ENCODE data around the gene LIN7C.
"Not testable (repeated sequence)": the region's sequence is repeated elsewhere in the genome, so short reads cannot be mapped to it uniquely, and the experiment has no call there.

Gene LIN7C

GRCh38 chr11:27459191-27459590, 47.4 kb downstream of the LIN7C start:
- Histone ChIP-seq H3K9ac (ENCODE audit: low read depth, low read length) (no peak overlapping the region), H3K36me3 (ENCODE audit: control insufficient read depth, insufficient read depth, low read length) (peaks cover 2% of the 10 kb centered on the region; the same call in 1 of the 2 replicates), H3K9me3 (ENCODE audit: control insufficient read depth, insufficient read depth, low read length) (no peaks in the 10 kb centered on the region), H3K4me1 (ENCODE audit: control insufficient read depth, insufficient read depth, low read length) (peaks cover 56% of the 10 kb centered on the region), H3K4me3 (ENCODE audit: low read depth, low read length) (no peak overlapping the region), H3K27ac (ENCODE audit: low read depth, low read length) (no peak overlapping the region), H3K27me3 (ENCODE audit: control insufficient read depth, insufficient read depth, low read length) (no peaks in the 10 kb centered on the region)

- Histone ChIP-seq H3K4me1 (ENCODE audit: control insufficient read depth, insufficient read depth, low read length) (peaks cover 56% of the 10 kb centered on the region), H3K27ac (ENCODE audit: low read depth, low read length) (no peak overlapping the region), H3K36me3 (ENCODE audit: control insufficient read depth, insufficient read depth, low read length) (peaks cover 2% of the 10 kb centered on the region; the same call in 1 of the 2 replicates), H3K9ac (ENCODE audit: low read depth, low read length) (no peak overlapping the region), H3K9me3 (ENCODE audit: control insufficient read depth, insufficient read depth, low read length) (no peaks in the 10 kb centered on the region), H3K4me3 (ENCODE audit: low read depth, low read length) (no peak overlapping the region), H3K27me3 (ENCODE audit: control insufficient read depth, insufficient read depth, low read length) (no peaks in the 10 kb centered on the region)
Measured at GRCh38 chr11:27458182-27458581, 48.4 kb downstream of the LIN7C start.

- H3K27me3 ChIP-seq (ENCODE audit: control insufficient read depth, insufficient read depth, low read length), result no peaks in the 10 kb centered on the region
- no peaks in the 10 kb centered on the region; the same call in 1 of the 2 replicates for H3K36me3 ChIP-seq (ENCODE audit: control insufficient read depth, insufficient read depth, low read length)
- no peaks in the 10 kb centered on the region for H3K9me3 ChIP-seq (ENCODE audit: control insufficient read depth, insufficient read depth, low read length)
- H3K4me3 ChIP-seq (ENCODE audit: low read depth, low read length), result no peak overlapping the region
- H3K4me1 ChIP-seq (ENCODE audit: control insufficient read depth, insufficient read depth, low read length), result peaks cover 56% of the 10 kb centered on the region
- H3K9ac ChIP-seq (ENCODE audit: low read depth, low read length), result no peak overlapping the region
- peak overlapping the region; percentile 8 for H3K27ac ChIP-seq (ENCODE audit: low read depth, low read length)
Measured at GRCh38 chr11:27456795-27457329, 49.7 kb downstream of the LIN7C start.

GRCh38 chr11:27456140-27456794, 50.3 kb downstream of the LIN7C start:
- Histone ChIP-seq H3K9me3 (ENCODE audit: control insufficient read depth, insufficient read depth, low read length) (no peaks in the 10 kb centered on the region), H3K27me3 (ENCODE audit: control insufficient read depth, insufficient read depth, low read length) (no peaks in the 10 kb centered on the region), H3K9ac (ENCODE audit: low read depth, low read length) (no peak overlapping the region), H3K4me1 (ENCODE audit: control insufficient read depth, insufficient read depth, low read length) (peaks cover 61% of the 10 kb centered on the region), H3K4me3 (ENCODE audit: low read depth, low read length) (no peak overlapping the region), H3K36me3 (ENCODE audit: control insufficient read depth, insufficient read depth, low read length) (no peaks in the 10 kb centered on the region; the same call in 1 of the 2 replicates), H3K27ac (ENCODE audit: low read depth, low read length) (peak overlapping the region; percentile 10)

- no peaks in the 10 kb centered on the region for H3K9me3 ChIP-seq (ENCODE audit: control insufficient read depth, insufficient read depth, low read length)
- no peaks in the 10 kb centered on the region; the same call in 1 of the 2 replicates for H3K36me3 ChIP-seq (ENCODE audit: control insufficient read depth, insufficient read depth, low read length)
- no peak overlapping the region for H3K4me3 ChIP-seq (ENCODE audit: low read depth, low read length)
- no peak overlapping the region for H3K27ac ChIP-seq (ENCODE audit: low read depth, low read length)
- no peaks in the 10 kb centered on the region for H3K27me3 ChIP-seq (ENCODE audit: control insufficient read depth, insufficient read depth, low read length)
- H3K4me1 ChIP-seq (ENCODE audit: control insufficient read depth, insufficient read depth, low read length), result peaks cover 60% of the 10 kb centered on the region
- H3K9ac ChIP-seq (ENCODE audit: low read depth, low read length), result no peak overlapping the region
Measured at GRCh38 chr11:27455667-27456066, 50.9 kb downstream of the LIN7C start.

- H3K4me1 ChIP-seq (ENCODE audit: control insufficient read depth, insufficient read depth, low read length), result peaks cover 55% of the 10 kb centered on the region
- no peak overlapping the region for H3K9ac ChIP-seq (ENCODE audit: low read depth, low read length)
- peak overlapping the region; percentile 19 for H3K27ac ChIP-seq (ENCODE audit: low read depth, low read length)
- no peaks in the 10 kb centered on the region; the same call in 1 of the 2 replicates for H3K36me3 ChIP-seq (ENCODE audit: control insufficient read depth, insufficient read depth, low read length)
- no peaks in the 10 kb centered on the region for H3K9me3 ChIP-seq (ENCODE audit: control insufficient read depth, insufficient read depth, low read length)
- H3K4me3 ChIP-seq (ENCODE audit: low read depth, low read length), result no peak overlapping the region
- no peaks in the 10 kb centered on the region for H3K27me3 ChIP-seq (ENCODE audit: control insufficient read depth, insufficient read depth, low read length)
Measured at GRCh38 chr11:27453701-27454100, 52.9 kb downstream of the LIN7C start.

- H3K4me1 ChIP-seq (ENCODE audit: control insufficient read depth, insufficient read depth, low read length), result peaks cover 49% of the 10 kb centered on the region
- peak overlapping the region; percentile 0 for H3K27ac ChIP-seq (ENCODE audit: low read depth, low read length)
- peaks cover 9% of the 10 kb centered on the region for H3K36me3 ChIP-seq (ENCODE audit: control insufficient read depth, insufficient read depth, low read length)
- H3K27me3 ChIP-seq (ENCODE audit: control insufficient read depth, insufficient read depth, low read length), result no peaks in the 10 kb centered on the region
- no peak overlapping the region for H3K4me3 ChIP-seq (ENCODE audit: low read depth, low read length)
- no peak overlapping the region for H3K9ac ChIP-seq (ENCODE audit: low read depth, low read length)
- no peaks in the 10 kb centered on the region for H3K9me3 ChIP-seq (ENCODE audit: control insufficient read depth, insufficient read depth, low read length)
Measured at GRCh38 chr11:27452147-27452546, 54.4 kb downstream of the LIN7C start.

- no peaks in the 10 kb centered on the region for H3K9me3 ChIP-seq (ENCODE audit: control insufficient read depth, insufficient read depth, low read length)
- H3K36me3 ChIP-seq (ENCODE audit: control insufficient read depth, insufficient read depth, low read length), result peaks cover 9% of the 10 kb centered on the region
- H3K4me1 ChIP-seq (ENCODE audit: control insufficient read depth, insufficient read depth, low read length), result peaks cover 42% of the 10 kb centered on the region
- no peak overlapping the region for H3K9ac ChIP-seq (ENCODE audit: low read depth, low read length)
- H3K27me3 ChIP-seq (ENCODE audit: control insufficient read depth, insufficient read depth, low read length), result no peaks in the 10 kb centered on the region
- H3K27ac ChIP-seq (ENCODE audit: low read depth, low read length), result no peak overlapping the region
- H3K4me3 ChIP-seq (ENCODE audit: low read depth, low read length), result no peak overlapping the region
Measured at GRCh38 chr11:27451244-27451965, 55.2 kb downstream of the LIN7C start.

GRCh38 chr11:27448184-27448540, 58.4 kb downstream of the LIN7C start:
- not testable (repeated sequence) for H3K9ac ChIP-seq (ENCODE audit: low read depth, low read length); H3K4me3 ChIP-seq (ENCODE audit: low read depth, low read length); H3K27ac ChIP-seq (ENCODE audit: low read depth, low read length)

GRCh38 chr11:27447288-27448183, 59.0 kb downstream of the LIN7C start:
- Histone ChIP-seq H3K36me3 (ENCODE audit: control insufficient read depth, insufficient read depth, low read length) (peaks cover 9% of the 10 kb centered on the region), H3K27me3 (ENCODE audit: control insufficient read depth, insufficient read depth, low read length) (no peaks in the 10 kb centered on the region), H3K27ac (ENCODE audit: low read depth, low read length) (no peak overlapping the region), H3K9me3 (ENCODE audit: control insufficient read depth, insufficient read depth, low read length) (no peaks in the 10 kb centered on the region), H3K4me3 (ENCODE audit: low read depth, low read length) (no peak overlapping the region), H3K4me1 (ENCODE audit: control insufficient read depth, insufficient read depth, low read length) (peaks cover 62% of the 10 kb centered on the region), H3K9ac (ENCODE audit: low read depth, low read length) (no peak overlapping the region)

More at GRCh38 chr11:27448184-27448540, 58.4 kb downstream of the LIN7C start:
- H3K4me1 ChIP-seq (ENCODE audit: control insufficient read depth, insufficient read depth, low read length), result peaks cover 56% of the 10 kb centered on the region
- not testable (repeated sequence) for H3K9me3 ChIP-seq (ENCODE audit: control insufficient read depth, insufficient read depth, low read length); H3K27me3 ChIP-seq (ENCODE audit: control insufficient read depth, insufficient read depth, low read length); H3K36me3 ChIP-seq (ENCODE audit: control insufficient read depth, insufficient read depth, low read length)
